GM23338 (cell line): ENCODE results near the gene C1orf210. TPM values are rescaled to one million over a fixed set of nuclear protein-coding genes. Genes with fewer than 3 reads are reported as not detected.

ENCODE experiments used
- ATAC-seq: fragments of 200-7000 bp; cut with Tn5 transposase; 3 replicates; pipeline ENCODE4 v1.9.1; 2020
- DNase-seq: peaks from one replicate; pipeline ENCODE4 v3.0.0-alpha.2; 2015; ENCODE audit warnings: low spot score
- H2AFZ ChIP-seq: fragments of 200-600 bp; sonication (generic); 2 replicates; pipeline ENCODE4 v1.8.0; 2016; ENCODE audit warnings: antibody characterized with exemption, mild to moderate bottlenecking, moderate library complexity
- H3F3A ChIP-seq: fragments of 200-600 bp; sonication (generic); replicated peaks from 2 replicates; pipeline ENCODE4 v1.8.0; 2017; ENCODE audit warnings: antibody characterized with exemption, mixed run types, low read depth
- H3K27ac ChIP-seq: fragments of 200-600 bp; sonication (generic); 2 replicates; pipeline ENCODE4 v1.6.1; 2016; ENCODE audit warnings: low read depth
- H3K27me3 ChIP-seq: fragments of 200-600 bp; sonication (generic); 2 replicates; pipeline ENCODE4 v1.8.0; 2016; ENCODE audit warnings: mild to moderate bottlenecking, mixed run types, moderate library complexity; ENCODE audit not compliant: insufficient read depth
- H3K36me3 ChIP-seq: fragments of 200-600 bp; sonication (generic); 2 replicates; pipeline ENCODE4 v1.8.0; 2016; ENCODE audit warnings: mild to moderate bottlenecking; ENCODE audit not compliant: insufficient read depth
- H3K4me1 ChIP-seq: fragments of 200-600 bp; sonication (generic); 2 replicates; pipeline ENCODE4 v1.8.0; 2016; ENCODE audit warnings: mild to moderate bottlenecking, moderate library complexity; ENCODE audit not compliant: insufficient read depth
- H3K4me2 ChIP-seq: fragments of 200-600 bp; sonication (generic); 2 replicates; pipeline ENCODE4 v1.7.1; 2017; ENCODE audit warnings: mixed run types
- H3K4me3 ChIP-seq: fragments of 200-600 bp; sonication (generic); 2 replicates; pipeline ENCODE4 v1.6.1; 2016; ENCODE audit warnings: mixed run types
- H3K79me2 ChIP-seq: fragments of 200-600 bp; sonication (generic); replicated peaks from 2 replicates; pipeline ENCODE4 v1.8.0; 2017; ENCODE audit warnings: mild to moderate bottlenecking; ENCODE audit not compliant: insufficient read depth
- H3K9me2 ChIP-seq: fragments of 200-600 bp; sonication (generic); 2 replicates; pipeline ENCODE4 v1.8.0; 2017; ENCODE audit not compliant: insufficient read depth
- H4K20me1 ChIP-seq: fragments of 200-600 bp; sonication (generic); replicated peaks from 2 replicates; pipeline ENCODE4 v1.8.0; 2017; ENCODE audit warnings: mild to moderate bottlenecking; ENCODE audit not compliant: insufficient read depth
- H3K27ac Mint-ChIP-seq: 2 replicates; pipeline ENCODE4 v1.8.0; 2020; ENCODE audit warnings: inconsistent platforms, mild to moderate bottlenecking, moderate library complexity, mixed read lengths
- H3K27me3 Mint-ChIP-seq: 3 replicates; pipeline ENCODE4 v1.8.0; 2022; ENCODE audit warnings: low read depth, mild to moderate bottlenecking, moderate library complexity, mixed read lengths, inconsistent platforms; ENCODE audit not compliant: insufficient read depth, poor library complexity
- H3K36me3 Mint-ChIP-seq: 3 replicates; pipeline ENCODE4 v1.8.0; 2021; ENCODE audit warnings: low read depth, mild to moderate bottlenecking, inconsistent platforms, moderate library complexity, mixed read lengths
- H3K4me1 Mint-ChIP-seq: 3 replicates; pipeline ENCODE4 v1.8.0; 2020; ENCODE audit warnings: mild to moderate bottlenecking, inconsistent platforms, mixed read lengths
- H3K4me3 Mint-ChIP-seq: 3 replicates; pipeline ENCODE4 v1.8.0; 2021; ENCODE audit warnings: moderate library complexity, mild to moderate bottlenecking, inconsistent platforms, mixed read lengths
- H3K9me3 Mint-ChIP-seq: 3 replicates; pipeline ENCODE4 v1.8.0; 2020; ENCODE audit warnings: moderate library complexity, mild to moderate bottlenecking, inconsistent platforms, mixed read lengths
- CREB1 ChIP-seq: fragments of 250-450 bp; sonication (Bioruptor Pico); IDR thresholded peaks from 2 replicates; pipeline ENCODE4 v1.5.0; 2020; ENCODE audit warnings: low read depth, mild to moderate bottlenecking, moderate library complexity
- EZH2 ChIP-seq: fragments of 200-600 bp; sonication (generic); IDR thresholded peaks from one replicate; pipeline ENCODE4 v1.8.0; 2017; ENCODE audit warnings: antibody characterized with exemption, mild to moderate bottlenecking, low read depth; ENCODE audit not compliant: unreplicated experiment
- EZH2phosphoT487 ChIP-seq: fragments of 200-600 bp; sonication (generic); IDR thresholded peaks from one replicate; pipeline ENCODE4 v1.8.1; 2018; ENCODE audit warnings: antibody characterized with exemption; ENCODE audit not compliant: unreplicated experiment
- JUNB ChIP-seq: IDR thresholded peaks from one replicate; pipeline ENCODE4 v1.6.1; 2016; ENCODE audit warnings: antibody characterized with exemption; ENCODE audit not compliant: unreplicated experiment
- NANOG ChIP-seq: IDR thresholded peaks from 2 replicates; pipeline ENCODE4 v1.6.1; 2016; ENCODE audit warnings: antibody characterized with exemption, borderline replicate concordance
- STAT1 ChIP-seq: IDR thresholded peaks from one replicate; pipeline ENCODE4 v1.6.1; 2016; ENCODE audit warnings: antibody characterized with exemption; ENCODE audit not compliant: unreplicated experiment
- polyA plus RNA-seq: library from polyadenylated mRNA; unstranded; fragments of >200 nt; fragmentation: Nextera tagmentation; extraction: Ambion mirVana; gene quantifications from 2 replicates; pipeline ENCODE4 v1.2.1, GENCODE V29; 2016
- total RNA-seq: library from RNA; depleted of rRNA; stranded (reverse); fragments of >200 nt; shearing (Covaris generic); gene quantifications from 2 replicates; pipeline ENCODE4 v1.2.3, GENCODE V29; 2014
- TF ChIP-seq, protein P1 (sequence below): IDR thresholded peaks from one replicate; pipeline ENCODE4 v1.6.1; 2018; ENCODE audit warnings: antibody characterized with exemption; ENCODE audit not compliant: unreplicated experiment
- TF ChIP-seq, protein P2 (sequence below): IDR thresholded peaks from 2 replicates; pipeline ENCODE4 v1.6.1; 2016; ENCODE audit warnings: antibody characterized with exemption
- TF ChIP-seq, protein P3 (sequence below), 2 experiments: fragments of 200-600 bp in 1 of 2; sonication (generic) in 1 of 2; conservative IDR thresholded peaks; 2 replicates each; pipeline versions ENCODE4 v1.5.1 to v1.6.1; 2016 to 2017; ENCODE audit warnings: antibody characterized with exemption in 2 of 2, low read depth in 2 of 2, mild to moderate bottlenecking in 2 of 2, moderate library complexity in 1 of 2

The C1orf210 gene
- total and polyA plus RNA-seq, 2 experiments from 2014 or later = 10.3 to 17.1 TPM

DNA sequence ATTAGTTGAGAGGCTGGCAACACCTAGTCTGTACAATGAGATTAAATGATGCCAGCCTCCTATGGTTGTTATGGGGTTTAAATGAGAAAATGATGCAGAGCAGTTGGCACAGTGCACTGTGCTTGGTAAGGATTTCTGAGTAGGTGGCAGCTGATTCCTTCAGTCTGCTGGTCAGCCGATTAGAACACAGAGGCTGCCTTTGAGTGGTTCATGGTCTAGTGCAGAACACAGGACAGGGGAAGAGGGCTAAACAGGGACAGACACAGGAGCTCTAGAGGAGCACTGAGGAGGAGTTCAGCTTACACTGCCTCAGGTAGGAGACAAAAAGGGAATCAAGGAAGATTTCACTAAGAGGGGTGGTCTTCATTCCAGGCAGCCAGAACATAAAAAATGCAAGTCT is 16.8 kb upstream of the C1orf210 start (continued):
- TF ChIP-seq, protein P1, sequence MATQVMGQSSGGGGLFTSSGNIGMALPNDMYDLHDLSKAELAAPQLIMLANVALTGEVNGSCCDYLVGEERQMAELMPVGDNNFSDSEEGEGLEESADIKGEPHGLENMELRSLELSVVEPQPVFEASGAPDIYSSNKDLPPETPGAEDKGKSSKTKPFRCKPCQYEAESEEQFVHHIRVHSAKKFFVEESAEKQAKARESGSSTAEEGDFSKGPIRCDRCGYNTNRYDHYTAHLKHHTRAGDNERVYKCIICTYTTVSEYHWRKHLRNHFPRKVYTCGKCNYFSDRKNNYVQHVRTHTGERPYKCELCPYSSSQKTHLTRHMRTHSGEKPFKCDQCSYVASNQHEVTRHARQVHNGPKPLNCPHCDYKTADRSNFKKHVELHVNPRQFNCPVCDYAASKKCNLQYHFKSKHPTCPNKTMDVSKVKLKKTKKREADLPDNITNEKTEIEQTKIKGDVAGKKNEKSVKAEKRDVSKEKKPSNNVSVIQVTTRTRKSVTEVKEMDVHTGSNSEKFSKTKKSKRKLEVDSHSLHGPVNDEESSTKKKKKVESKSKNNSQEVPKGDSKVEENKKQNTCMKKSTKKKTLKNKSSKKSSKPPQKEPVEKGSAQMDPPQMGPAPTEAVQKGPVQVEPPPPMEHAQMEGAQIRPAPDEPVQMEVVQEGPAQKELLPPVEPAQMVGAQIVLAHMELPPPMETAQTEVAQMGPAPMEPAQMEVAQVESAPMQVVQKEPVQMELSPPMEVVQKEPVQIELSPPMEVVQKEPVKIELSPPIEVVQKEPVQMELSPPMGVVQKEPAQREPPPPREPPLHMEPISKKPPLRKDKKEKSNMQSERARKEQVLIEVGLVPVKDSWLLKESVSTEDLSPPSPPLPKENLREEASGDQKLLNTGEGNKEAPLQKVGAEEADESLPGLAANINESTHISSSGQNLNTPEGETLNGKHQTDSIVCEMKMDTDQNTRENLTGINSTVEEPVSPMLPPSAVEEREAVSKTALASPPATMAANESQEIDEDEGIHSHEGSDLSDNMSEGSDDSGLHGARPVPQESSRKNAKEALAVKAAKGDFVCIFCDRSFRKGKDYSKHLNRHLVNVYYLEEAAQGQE = no peak
- TF ChIP-seq, protein P2, sequence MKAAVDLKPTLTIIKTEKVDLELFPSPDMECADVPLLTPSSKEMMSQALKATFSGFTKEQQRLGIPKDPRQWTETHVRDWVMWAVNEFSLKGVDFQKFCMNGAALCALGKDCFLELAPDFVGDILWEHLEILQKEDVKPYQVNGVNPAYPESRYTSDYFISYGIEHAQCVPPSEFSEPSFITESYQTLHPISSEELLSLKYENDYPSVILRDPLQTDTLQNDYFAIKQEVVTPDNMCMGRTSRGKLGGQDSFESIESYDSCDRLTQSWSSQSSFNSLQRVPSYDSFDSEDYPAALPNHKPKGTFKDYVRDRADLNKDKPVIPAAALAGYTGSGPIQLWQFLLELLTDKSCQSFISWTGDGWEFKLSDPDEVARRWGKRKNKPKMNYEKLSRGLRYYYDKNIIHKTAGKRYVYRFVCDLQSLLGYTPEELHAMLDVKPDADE = no peak
- TF ChIP-seq JUNB = no peak
- no peak for TF ChIP-seq EZH2phosphoT487
- no peak for TF ChIP-seq EZH2
- no peak for TF ChIP-seq NANOG
- TF ChIP-seq STAT1 = no peak
- TF ChIP-seq CREB1 (CRISPR knock-in tag) = no peak
- TF ChIP-seq, protein P3, sequence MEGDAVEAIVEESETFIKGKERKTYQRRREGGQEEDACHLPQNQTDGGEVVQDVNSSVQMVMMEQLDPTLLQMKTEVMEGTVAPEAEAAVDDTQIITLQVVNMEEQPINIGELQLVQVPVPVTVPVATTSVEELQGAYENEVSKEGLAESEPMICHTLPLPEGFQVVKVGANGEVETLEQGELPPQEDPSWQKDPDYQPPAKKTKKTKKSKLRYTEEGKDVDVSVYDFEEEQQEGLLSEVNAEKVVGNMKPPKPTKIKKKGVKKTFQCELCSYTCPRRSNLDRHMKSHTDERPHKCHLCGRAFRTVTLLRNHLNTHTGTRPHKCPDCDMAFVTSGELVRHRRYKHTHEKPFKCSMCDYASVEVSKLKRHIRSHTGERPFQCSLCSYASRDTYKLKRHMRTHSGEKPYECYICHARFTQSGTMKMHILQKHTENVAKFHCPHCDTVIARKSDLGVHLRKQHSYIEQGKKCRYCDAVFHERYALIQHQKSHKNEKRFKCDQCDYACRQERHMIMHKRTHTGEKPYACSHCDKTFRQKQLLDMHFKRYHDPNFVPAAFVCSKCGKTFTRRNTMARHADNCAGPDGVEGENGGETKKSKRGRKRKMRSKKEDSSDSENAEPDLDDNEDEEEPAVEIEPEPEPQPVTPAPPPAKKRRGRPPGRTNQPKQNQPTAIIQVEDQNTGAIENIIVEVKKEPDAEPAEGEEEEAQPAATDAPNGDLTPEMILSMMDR (conservative IDR thresholded peaks at IDR 0.05; ENCODE audit: low read depth in 2 of 2) = no peak

DNA sequence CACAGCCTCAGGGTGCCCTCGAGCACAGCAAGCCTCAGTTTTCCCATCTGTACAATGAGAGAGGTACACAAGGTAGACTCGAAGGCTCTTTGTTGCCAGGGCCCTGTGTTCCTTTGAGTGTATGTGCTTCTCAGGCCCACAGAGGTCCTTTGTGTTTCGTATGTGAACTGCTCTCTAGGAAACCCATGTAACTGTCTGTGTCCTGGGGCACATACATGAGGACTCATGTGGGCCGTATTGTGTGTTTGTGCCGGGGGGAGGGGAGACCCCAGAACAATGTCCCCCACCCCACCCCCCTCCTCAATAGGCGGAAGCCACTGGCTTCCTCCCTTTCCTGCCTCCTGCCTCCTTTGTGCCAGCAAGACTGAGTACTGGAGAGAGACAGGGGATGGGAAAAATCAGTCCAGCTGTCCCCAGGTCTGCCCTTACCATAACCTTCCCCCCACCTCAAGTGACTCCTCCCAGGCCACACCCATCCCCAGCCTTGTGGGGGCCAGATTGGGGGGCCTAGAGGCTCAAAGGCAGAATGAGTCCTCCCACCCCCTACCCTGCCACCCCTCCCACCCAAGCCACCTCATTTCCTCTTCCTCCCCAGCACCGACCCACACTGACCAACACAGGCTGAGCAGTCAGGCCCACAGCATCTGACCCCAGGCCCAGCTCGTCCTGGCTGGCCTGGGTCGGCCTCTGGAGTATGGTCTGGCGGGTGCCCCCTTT is 15.2 kb upstream of the C1orf210 start, which contains the start of gene TIE1:
TSS of gene TIE1 (plus strand) at position 605 of the 717 bp plus-strand sequence. CDS start at position 695, 90 bp downstream.
- ATAC-seq (no peak; the same call in 2 of the 3 replicates), DNase-seq (no peak)
- Histone ChIP-seq H4K20me1 (no peaks in the 10 kb centered on the region), H3K4me3 (no peak within 1 kb of the TSS), H3K4me2 (no peak within 1 kb of the TSS), H3K4me1 (peaks cover 24% of the 10 kb centered on the region), H2AFZ (peak within 1 kb of the TSS; percentile 90), H3K9me2 (no peaks in the 10 kb centered on the region), H3K36me3 (no peaks in the 10 kb centered on the region), H3K79me2 (no peaks in the 10 kb centered on the region), H3K27me3 (no peaks in the 10 kb centered on the region), H3F3A (no peaks in the 10 kb centered on the region), H3K27ac (no peak within 1 kb of the TSS)
- no peak within 1 kb of the TSS for H3K4me3 Mint-ChIP-seq
- peaks cover 42% of the 10 kb centered on the region for H3K4me1 Mint-ChIP-seq
- H3K27me3 Mint-ChIP-seq = peaks cover 10% of the 10 kb centered on the region
- H3K27ac Mint-ChIP-seq = no peak within 1 kb of the TSS; the same call in 1 of the 2 replicates
- no peak for TF ChIP-seq JUNB
- H3K9me3 Mint-ChIP-seq = no peaks in the 10 kb centered on the region
- no peaks in the 10 kb centered on the region for H3K36me3 Mint-ChIP-seq
